ENCODE data around the gene LRBA.

LRBA gene

DNA sequence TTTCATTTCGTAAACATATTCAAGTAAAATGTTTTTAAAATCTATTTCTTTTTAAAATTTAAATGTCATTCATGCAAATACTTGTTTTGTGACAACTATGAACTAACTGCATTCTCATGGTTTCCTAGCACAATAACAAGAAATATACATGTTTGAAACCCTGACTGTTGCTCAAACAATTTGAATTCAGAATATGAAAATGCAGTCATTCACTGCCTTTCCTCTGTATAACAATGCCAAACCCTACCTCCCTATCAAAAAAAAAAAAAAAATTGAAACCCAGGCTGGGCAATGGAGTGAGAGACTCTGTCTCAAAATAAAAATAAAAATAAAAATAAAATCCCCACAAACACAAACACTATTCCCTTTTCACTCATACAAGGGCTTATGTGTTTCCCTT lies 391.0 kb downstream of the LRBA start:
- H3K4me3 ChIP-seq (ENCODE audit: control insufficient read depth, low read depth, low read length): no peak overlapping the region
- TF ChIP-seq, protein P1, sequence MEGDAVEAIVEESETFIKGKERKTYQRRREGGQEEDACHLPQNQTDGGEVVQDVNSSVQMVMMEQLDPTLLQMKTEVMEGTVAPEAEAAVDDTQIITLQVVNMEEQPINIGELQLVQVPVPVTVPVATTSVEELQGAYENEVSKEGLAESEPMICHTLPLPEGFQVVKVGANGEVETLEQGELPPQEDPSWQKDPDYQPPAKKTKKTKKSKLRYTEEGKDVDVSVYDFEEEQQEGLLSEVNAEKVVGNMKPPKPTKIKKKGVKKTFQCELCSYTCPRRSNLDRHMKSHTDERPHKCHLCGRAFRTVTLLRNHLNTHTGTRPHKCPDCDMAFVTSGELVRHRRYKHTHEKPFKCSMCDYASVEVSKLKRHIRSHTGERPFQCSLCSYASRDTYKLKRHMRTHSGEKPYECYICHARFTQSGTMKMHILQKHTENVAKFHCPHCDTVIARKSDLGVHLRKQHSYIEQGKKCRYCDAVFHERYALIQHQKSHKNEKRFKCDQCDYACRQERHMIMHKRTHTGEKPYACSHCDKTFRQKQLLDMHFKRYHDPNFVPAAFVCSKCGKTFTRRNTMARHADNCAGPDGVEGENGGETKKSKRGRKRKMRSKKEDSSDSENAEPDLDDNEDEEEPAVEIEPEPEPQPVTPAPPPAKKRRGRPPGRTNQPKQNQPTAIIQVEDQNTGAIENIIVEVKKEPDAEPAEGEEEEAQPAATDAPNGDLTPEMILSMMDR (IDR thresholded peaks at IDR 0.05; ENCODE audit: control insufficient read depth, insufficient read depth, low read depth, low read length, missing control alignments): no peak
- DNase-seq (ENCODE audit: low read depth): no peak

DNA sequence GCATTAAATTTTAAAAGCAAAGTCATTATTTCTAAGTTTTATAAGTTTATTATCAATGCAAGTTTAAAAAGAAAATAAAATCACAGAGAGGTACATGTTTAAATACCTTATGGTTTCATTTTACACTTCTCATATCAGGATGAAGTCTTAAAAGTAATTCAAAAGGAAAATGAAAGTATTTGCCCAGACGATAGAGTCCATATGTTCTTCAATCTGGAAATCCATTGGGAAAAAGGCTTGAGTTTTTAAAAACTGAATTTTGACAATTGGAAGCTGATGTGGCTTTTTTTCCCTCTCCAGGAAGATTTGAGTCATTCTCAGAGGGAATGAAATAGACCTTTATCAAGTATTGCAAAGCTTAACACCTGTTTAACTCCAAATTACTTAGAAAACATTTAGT lies 396.0 kb downstream of the LRBA start:
- no peak for DNase-seq (ENCODE audit: low read depth)
- H3K4me3 ChIP-seq (ENCODE audit: control insufficient read depth, low read depth, low read length): no peak overlapping the region
- TF ChIP-seq, protein P1 (IDR thresholded peaks at IDR 0.05; ENCODE audit: control insufficient read depth, insufficient read depth, low read depth, low read length, missing control alignments): no peak

DNA sequence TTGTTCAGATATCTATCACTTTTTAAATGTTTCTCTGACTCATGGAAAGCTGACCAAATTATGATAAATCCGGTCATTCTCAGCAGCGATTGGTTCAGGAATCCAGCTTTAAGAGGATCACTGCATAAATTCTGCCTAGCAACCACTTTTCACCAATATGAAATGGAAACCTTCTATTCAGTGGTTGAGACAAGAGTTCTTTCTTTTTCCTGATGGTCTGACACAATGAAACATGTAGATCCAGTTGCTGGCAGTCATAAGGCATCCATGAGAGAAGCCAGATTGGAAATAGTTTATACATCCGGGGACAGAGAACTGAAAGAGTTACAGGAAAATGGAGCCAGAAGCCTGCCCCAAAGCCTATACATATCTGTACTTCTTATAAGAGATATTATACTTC lies 406.0 kb downstream of the LRBA start:
- DNase-seq (ENCODE audit: low read depth): no peak
- TF ChIP-seq, protein P1 (IDR thresholded peaks at IDR 0.05; ENCODE audit: control insufficient read depth, insufficient read depth, low read depth, low read length, missing control alignments): no peak
- no peak overlapping the region for H3K4me3 ChIP-seq (ENCODE audit: control insufficient read depth, low read depth, low read length)

DNA sequence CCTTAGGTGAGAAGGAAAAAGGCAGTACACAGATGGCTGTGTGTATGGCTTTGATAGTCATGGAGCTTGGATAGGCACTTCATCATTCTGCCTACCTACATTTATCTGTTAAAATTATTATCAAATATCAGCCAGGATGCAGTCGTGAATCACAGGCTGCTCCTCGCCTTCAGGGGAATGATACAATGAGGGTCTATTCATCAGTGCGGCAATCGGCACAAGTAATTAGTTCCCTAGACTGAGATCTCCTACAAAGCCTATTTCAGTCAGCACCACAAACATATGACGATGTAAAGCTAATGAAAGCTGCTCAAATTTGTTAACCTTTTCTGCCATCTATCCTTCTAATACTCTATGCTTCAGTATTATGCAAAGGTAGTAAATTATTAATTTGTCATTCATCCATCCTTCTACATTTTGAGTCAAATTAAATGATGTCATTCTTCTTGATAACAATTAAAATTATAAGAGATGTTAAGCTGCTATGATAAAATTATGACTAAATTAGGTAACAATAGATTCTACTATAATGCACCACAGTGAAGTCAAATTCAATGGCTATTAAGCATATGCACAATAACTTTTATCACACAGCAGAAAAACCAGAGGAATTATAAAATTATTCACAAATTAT lies 414.2 kb downstream of the LRBA start:
- H3K4me3 ChIP-seq (ENCODE audit: control insufficient read depth, low read depth, low read length): no peak overlapping the region
- TF ChIP-seq, protein P1 (IDR thresholded peaks at IDR 0.05; ENCODE audit: control insufficient read depth, insufficient read depth, low read depth, low read length, missing control alignments): no peak
- no peak for DNase-seq (ENCODE audit: low read depth)

DNA sequence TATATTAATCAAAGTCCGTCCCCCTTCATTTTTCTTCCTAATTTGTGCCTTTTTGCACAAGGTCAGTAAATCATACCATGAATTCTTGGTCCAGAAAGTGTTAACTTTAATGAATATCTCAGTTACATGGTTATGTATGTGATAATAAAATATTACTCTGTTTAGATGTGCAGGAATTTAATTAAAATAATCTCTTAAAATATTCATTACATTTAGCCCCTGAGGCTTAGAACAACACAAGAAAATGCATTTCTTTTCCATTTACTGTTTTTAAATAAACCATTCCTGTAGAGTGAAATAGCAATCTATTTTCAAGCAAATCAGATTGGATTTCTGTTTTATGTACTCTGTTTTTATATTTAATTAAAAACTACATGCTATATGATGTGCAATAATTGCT lies 415.5 kb downstream of the LRBA start:
- TF ChIP-seq, protein P1 (IDR thresholded peaks at IDR 0.05; ENCODE audit: control insufficient read depth, insufficient read depth, low read depth, low read length, missing control alignments): no peak
- DNase-seq (ENCODE audit: low read depth): no peak
- no peak overlapping the region for H3K4me3 ChIP-seq (ENCODE audit: control insufficient read depth, low read depth, low read length)

DNA sequence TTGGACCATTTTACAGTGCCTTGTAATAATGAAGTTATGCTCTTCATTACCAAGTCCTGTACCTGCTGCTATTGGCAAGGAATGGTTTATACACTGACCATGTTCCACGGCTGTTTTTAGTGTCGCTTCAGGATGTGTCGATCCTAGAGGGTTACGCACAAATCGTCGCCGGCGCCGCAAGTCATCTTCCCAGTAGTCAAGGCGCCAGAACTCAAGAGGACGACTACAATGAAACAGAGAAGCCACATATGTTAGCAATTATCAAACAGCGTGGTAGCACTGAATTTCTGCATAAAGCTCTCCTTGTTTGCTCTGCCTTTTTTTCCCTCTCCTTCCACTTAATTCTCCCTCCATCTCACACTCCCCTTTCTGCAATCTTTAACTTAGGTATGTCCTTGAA lies 416.2 kb downstream of the LRBA start:
- TF ChIP-seq, protein P1 (IDR thresholded peaks at IDR 0.05; ENCODE audit: control insufficient read depth, insufficient read depth, low read depth, low read length, missing control alignments): no peak
- H3K4me3 ChIP-seq (ENCODE audit: control insufficient read depth, low read depth, low read length): no peak overlapping the region
- DNase-seq (ENCODE audit: low read depth): no peak

DNA sequence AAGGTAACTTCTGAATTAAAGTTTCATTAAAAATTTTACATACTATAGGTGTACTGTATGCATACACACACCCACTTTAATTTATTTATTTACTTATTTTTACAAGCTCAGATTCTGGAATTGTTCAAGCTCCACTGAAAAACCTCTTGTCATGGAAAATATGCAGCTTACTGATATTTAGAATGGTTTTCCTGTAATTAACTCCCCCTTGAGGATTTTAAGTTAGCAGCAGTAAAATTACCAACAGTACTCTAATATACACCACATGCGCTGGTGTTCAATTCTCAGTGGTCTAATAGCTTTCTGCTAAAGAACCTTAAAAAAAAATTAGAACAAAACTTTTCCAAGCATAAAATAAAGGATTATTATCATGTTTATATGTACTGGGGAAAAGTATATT lies 421.1 kb downstream of the LRBA start:
- DNase-seq (ENCODE audit: low read depth): peak; percentile 13

More for the DNA sequence above, 421.1 kb downstream of the LRBA start:
- no peak overlapping the region for H3K4me3 ChIP-seq (ENCODE audit: control insufficient read depth, low read depth, low read length)
- TF ChIP-seq, protein P1 (IDR thresholded peaks at IDR 0.05; ENCODE audit: control insufficient read depth, insufficient read depth, low read depth, low read length, missing control alignments): peak; percentile 28
